Mesenchymal stem cell (in vitro differentiated cells and primary cell): Measurements from ENCODE around the gene C9orf85.

Experiments
- DNase-seq: peaks from one replicate; pipeline ENCODE4 v3.0.0-alpha.2; 2013
- H2AFZ ChIP-seq: one replicate; pipeline ENCODE4 v1.6.1; 2013; ENCODE audit warnings: low read depth, mild to moderate bottlenecking, control low read depth, inconsistent platforms, low read length, moderate library complexity
- H2AK5ac ChIP-seq: 2 replicates; pipeline ENCODE4 v1.6.1; 2013; ENCODE audit warnings: low read length, moderate library complexity, mild to moderate bottlenecking, inconsistent platforms; ENCODE audit not compliant: severe bottlenecking
- H2BK120ac ChIP-seq: one replicate; pipeline ENCODE4 v1.6.1; 2013; ENCODE audit warnings: low read depth, mild to moderate bottlenecking, inconsistent platforms, low read length, moderate library complexity
- H2BK12ac ChIP-seq, 2 experiments: one replicate each; pipeline ENCODE4 v1.6.1; 2013; ENCODE audit warnings: inconsistent platforms in 2 of 2, low read length in 2 of 2, mild to moderate bottlenecking in 2 of 2, moderate library complexity in 2 of 2, control low read depth in 1 of 2
- H2BK15ac ChIP-seq: one replicate; pipeline ENCODE4 v1.6.1; 2013; ENCODE audit warnings: mild to moderate bottlenecking, low read depth, inconsistent platforms; ENCODE audit not compliant: poor library complexity, severe bottlenecking
- H2BK5ac ChIP-seq: 2 replicates; pipeline ENCODE4 v1.6.1; 2013; ENCODE audit warnings: low read depth, mild to moderate bottlenecking, low read length, control low read depth, inconsistent platforms; ENCODE audit not compliant: poor library complexity, severe bottlenecking
- H3K14ac ChIP-seq, 2 experiments: one replicate each; pipeline ENCODE4 v1.6.1; 2013; ENCODE audit warnings: inconsistent platforms in 2 of 2, low read length in 2 of 2, control low read depth in 1 of 2, mild to moderate bottlenecking in 1 of 2, moderate library complexity in 1 of 2
- H3K18ac ChIP-seq, 2 experiments: one replicate each; pipeline ENCODE4 v1.6.1; 2013; ENCODE audit warnings: inconsistent platforms in 2 of 2, low read length in 2 of 2, control low read depth in 1 of 2, low read depth in 1 of 2, mild to moderate bottlenecking in 1 of 2
- H3K23ac ChIP-seq, 2 experiments: one replicate each; pipeline ENCODE4 v1.6.1; 2013; ENCODE audit warnings: inconsistent platforms in 2 of 2, low read length in 2 of 2, mild to moderate bottlenecking in 2 of 2, moderate library complexity in 2 of 2, control low read depth in 1 of 2
- H3K27ac ChIP-seq: 2 replicates; pipeline ENCODE4 v1.5.1; 2013; ENCODE audit warnings: mild to moderate bottlenecking, moderate library complexity, low read length, control low read depth, inconsistent platforms; ENCODE audit not compliant: poor library complexity, severe bottlenecking
- H3K27me3 ChIP-seq, 2 experiments: 2 replicates each; pipeline versions ENCODE4 v1.6.1 to v1.7.0; 2013; ENCODE audit warnings: low read length in 2 of 2, mild to moderate bottlenecking in 2 of 2, moderate library complexity in 2 of 2, control low read depth in 1 of 2, inconsistent platforms in 1 of 2; ENCODE audit not compliant: control insufficient read depth in 1 of 2, insufficient read depth in 1 of 2
- H3K36me3 ChIP-seq, 2 experiments: 2 replicates each; pipeline versions ENCODE4 v1.6.1 to v1.7.0; 2013; ENCODE audit warnings: low read length in 2 of 2, control low read depth in 1 of 2, inconsistent platforms in 1 of 2, low read depth in 1 of 2, mild to moderate bottlenecking in 1 of 2; ENCODE audit not compliant: insufficient read depth in 2 of 2, control insufficient read depth in 1 of 2
- H3K4ac ChIP-seq, 2 experiments: one replicate each; pipeline ENCODE4 v1.6.1; 2013; ENCODE audit warnings: inconsistent platforms in 2 of 2, low read length in 2 of 2, mild to moderate bottlenecking in 2 of 2, moderate library complexity in 2 of 2, control low read depth in 1 of 2, low read depth in 1 of 2
- H3K4me1 ChIP-seq: 2 replicates; pipeline ENCODE4 v1.6.1; 2013; ENCODE audit warnings: low read depth, low read length, control low read depth; ENCODE audit not compliant: control insufficient read depth, insufficient read depth
- H3K4me2 ChIP-seq: 2 replicates; pipeline ENCODE4 v1.6.1; 2013; ENCODE audit warnings: low read length, mild to moderate bottlenecking, inconsistent platforms; ENCODE audit not compliant: poor library complexity, severe bottlenecking
- H3K4me3 ChIP-seq, 2 experiments: 2 replicates each; pipeline versions ENCODE4 v1.5.1 to v1.7.0; 2013; ENCODE audit warnings: low read length in 2 of 2, mild to moderate bottlenecking in 2 of 2, control low read depth in 1 of 2, low read depth in 1 of 2; ENCODE audit not compliant: insufficient read depth in 1 of 2
- H3K79me1 ChIP-seq: replicated peaks from 2 replicates; pipeline ENCODE4 v1.6.1; 2013; ENCODE audit warnings: mild to moderate bottlenecking, control low read depth, low read length, inconsistent platforms; ENCODE audit not compliant: poor library complexity, severe bottlenecking
- H3K9ac ChIP-seq: 2 replicates; pipeline ENCODE4 v1.7.0; 2013; ENCODE audit warnings: mild to moderate bottlenecking, low read length, moderate library complexity
- H3K9me3 ChIP-seq: 2 replicates; pipeline ENCODE4 v1.7.0; 2013; ENCODE audit warnings: mild to moderate bottlenecking, low read length; ENCODE audit not compliant: control insufficient read depth
- H4K8ac ChIP-seq: one replicate; pipeline ENCODE4 v1.6.1; 2013; ENCODE audit warnings: inconsistent platforms, mild to moderate bottlenecking, low read length, moderate library complexity
- H4K91ac ChIP-seq: one replicate; pipeline ENCODE4 v1.6.1; 2013; ENCODE audit warnings: mild to moderate bottlenecking, low read length, inconsistent platforms
- WGBS: methylation state at CpG from one replicate; pipeline ENCODE4 v1.1.7; 2013; ENCODE audit warnings: mixed read lengths; 5-methylcytosine and 5-hydroxymethylcytosine counted together

C9orf85 gene

DNA sequence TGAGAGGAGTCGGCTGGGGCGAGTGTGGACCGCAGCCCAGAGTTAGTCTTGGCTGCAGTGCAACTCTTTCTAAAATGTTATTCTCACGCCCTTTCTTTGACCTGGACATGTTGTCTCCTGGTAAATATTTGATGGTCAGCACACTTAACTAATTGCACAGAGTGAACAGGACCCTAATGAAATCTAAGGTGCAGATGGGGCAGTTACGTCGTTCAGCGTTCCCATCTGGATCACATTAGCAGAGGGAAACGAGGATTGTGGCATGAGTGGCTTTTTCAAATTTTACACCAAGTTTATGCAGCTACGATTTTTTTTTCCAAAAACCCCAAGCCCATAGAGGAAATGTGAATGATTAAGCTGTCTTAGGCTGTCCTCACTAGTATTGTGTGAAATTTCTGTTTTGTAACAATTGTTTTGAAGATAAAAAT, 483 bp downstream of the C9orf85 start:
- DNase-seq: no peak
- H4K91ac ChIP-seq: no peak overlapping the region
- H2BK12ac ChIP-seq: no peak overlapping the region
- H2AFZ ChIP-seq: no peak overlapping the region
- H3K27ac ChIP-seq: peak overlapping the region; percentile 93
- peaks cover 5% of the 10 kb centered on the region for H3K4me1 ChIP-seq
- no peak overlapping the region for H2AK5ac ChIP-seq
- peak overlapping the region; percentile 35 for H4K8ac ChIP-seq
- H3K4me3 ChIP-seq: peak overlapping the region; percentile 77 to 91
- H3K23ac ChIP-seq: peak overlapping the region in 1 of 2 experiments; percentile 59
- H3K9me3 ChIP-seq: no peaks in the 10 kb centered on the region
- H2BK120ac ChIP-seq: no peak overlapping the region
- WGBS: 0% methylated on average over 7 of the region's 9 CpGs
- H3K4me2 ChIP-seq: peak overlapping the region; percentile 81
- no peak overlapping the region for H2BK15ac ChIP-seq
- H3K9ac ChIP-seq: peak overlapping the region; percentile 92
- H3K27me3 ChIP-seq: no peaks in the 10 kb centered on the region
- peak overlapping the region; percentile 52 to 85 for H3K18ac ChIP-seq
- peak overlapping the region in 1 of 2 experiments; percentile 86 for H3K14ac ChIP-seq
- no peak overlapping the region for H2BK5ac ChIP-seq
- H3K36me3 ChIP-seq: no peaks in the 10 kb centered on the region
- H3K4ac ChIP-seq: peak overlapping the region in 1 of 2 experiments; percentile 96
- peaks cover 4% of the 10 kb centered on the region for H3K79me1 ChIP-seq

DNA sequence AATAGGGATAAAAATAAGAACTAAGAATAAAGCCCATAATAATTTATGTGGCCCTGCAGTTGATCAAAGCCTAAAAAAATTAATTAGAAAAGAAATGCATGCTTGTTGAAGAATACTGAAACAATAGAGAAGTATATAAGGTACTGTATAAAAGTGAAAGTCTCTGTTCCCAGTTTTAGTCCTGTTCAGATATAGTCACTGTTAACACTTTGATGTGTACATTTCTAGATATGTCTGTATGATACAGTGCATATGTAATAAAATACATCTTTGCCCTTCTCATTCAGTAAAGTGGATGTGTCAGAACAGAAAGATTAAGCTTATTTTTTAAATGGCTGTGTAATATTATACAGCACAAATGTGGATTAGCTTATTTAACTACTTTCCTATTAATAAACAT, 4.1 kb downstream of the C9orf85 start:
- Histone ChIP-seq H2BK15ac (no peak overlapping the region), H2BK5ac (no peak overlapping the region), H2AFZ (no peak overlapping the region), H3K18ac (no peak overlapping the region), H3K79me1 (peaks cover 15% of the 10 kb centered on the region), H3K4ac (no peak overlapping the region), H2AK5ac (no peak overlapping the region), H3K36me3 (peaks cover 3 to 4% of the 10 kb centered on the region in 2 experiments), H3K27me3 (no peaks in the 10 kb centered on the region), H3K9me3 (no peaks in the 10 kb centered on the region), H3K4me3 (no peak overlapping the region), H3K9ac (no peak overlapping the region), H4K8ac (no peak overlapping the region), H3K4me1 (peaks cover 7% of the 10 kb centered on the region), H2BK120ac (no peak overlapping the region), H3K23ac (no peak overlapping the region), H3K4me2 (no peak overlapping the region), H2BK12ac (no peak overlapping the region), H3K14ac (no peak overlapping the region), H3K27ac (no peak overlapping the region), H4K91ac (no peak overlapping the region)
- no peak for DNase-seq

DNA sequence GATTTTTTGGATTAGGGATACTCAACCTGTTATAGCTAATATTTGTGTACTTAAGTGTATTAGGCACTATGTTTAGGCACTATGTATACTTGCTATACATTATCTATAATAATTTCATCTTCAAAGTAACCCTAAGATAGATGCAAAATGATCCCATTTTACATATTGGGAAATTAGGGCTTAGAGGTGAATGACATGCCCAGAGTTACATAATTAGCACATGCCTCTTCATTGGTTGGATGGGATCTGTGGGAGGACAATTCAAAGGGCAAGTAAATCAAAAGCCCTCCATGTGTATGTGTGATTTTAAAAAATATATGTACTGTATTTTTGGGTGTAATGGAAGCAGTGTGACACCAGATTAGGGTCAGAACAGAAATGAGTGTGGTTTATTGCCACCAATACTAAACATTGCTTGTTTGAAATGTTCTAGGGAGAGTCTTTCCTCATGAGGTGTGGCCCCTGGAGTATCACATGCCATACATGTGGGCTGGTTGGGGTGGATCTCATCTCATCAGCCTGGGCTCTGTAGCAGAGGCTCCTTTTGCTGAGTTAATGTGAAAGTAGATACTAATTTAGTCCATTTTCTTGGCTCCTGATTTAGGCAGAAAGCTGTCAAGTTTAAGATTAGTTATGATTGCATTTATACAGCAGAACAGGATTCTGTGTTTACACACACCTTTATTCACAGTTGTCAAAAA, 5.5 kb downstream of the C9orf85 start:
- no peak overlapping the region for H2BK5ac ChIP-seq
- no peak overlapping the region for H2BK12ac ChIP-seq
- H3K27me3 ChIP-seq: no peaks in the 10 kb centered on the region
- no peak overlapping the region for H3K9ac ChIP-seq
- no peaks in the 10 kb centered on the region for H3K9me3 ChIP-seq
- H3K36me3 ChIP-seq: peaks cover 3 to 9% of the 10 kb centered on the region in 2 experiments
- H2AFZ ChIP-seq: no peak overlapping the region
- no peak overlapping the region for H2BK120ac ChIP-seq
- H3K4me1 ChIP-seq: peaks cover 8% of the 10 kb centered on the region
- DNase-seq: no peak
- no peak overlapping the region for H2AK5ac ChIP-seq
- H3K4me2 ChIP-seq: no peak overlapping the region
- H3K14ac ChIP-seq: no peak overlapping the region
- H3K4ac ChIP-seq: no peak overlapping the region
- no peak overlapping the region for H2BK15ac ChIP-seq
- H3K4me3 ChIP-seq: no peak overlapping the region
- no peak overlapping the region for H3K27ac ChIP-seq
- H3K23ac ChIP-seq: no peak overlapping the region
- H3K79me1 ChIP-seq: peaks cover 18% of the 10 kb centered on the region
- no peak overlapping the region for H3K18ac ChIP-seq
- no peak overlapping the region for H4K8ac ChIP-seq
- no peak overlapping the region for H4K91ac ChIP-seq

DNA sequence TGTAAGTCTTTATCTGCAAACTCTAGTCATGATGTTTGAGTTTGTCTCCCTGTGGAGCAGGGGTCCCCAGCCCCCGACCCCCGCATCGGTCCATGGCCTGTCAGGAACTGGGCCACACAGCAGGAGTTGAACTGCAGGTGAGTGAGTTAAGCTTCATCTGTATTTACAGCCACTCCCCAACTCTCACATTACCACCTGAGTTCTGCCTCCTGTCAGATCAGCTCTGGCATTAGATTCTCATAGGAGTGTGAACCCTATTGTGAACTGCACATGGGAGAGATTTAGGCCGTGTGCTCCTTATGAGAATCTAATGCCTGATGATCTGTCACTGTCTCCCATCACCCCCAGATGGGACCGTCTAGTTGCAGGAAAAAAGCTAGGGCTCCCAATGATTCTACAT, 7.0 kb downstream of the C9orf85 start:
- no peak overlapping the region for H3K23ac ChIP-seq
- no peaks in the 10 kb centered on the region for H3K9me3 ChIP-seq
- H3K9ac ChIP-seq: no peak overlapping the region
- no peak overlapping the region for H4K8ac ChIP-seq
- 100% methylated on average over 4 of the region's 5 CpGs for WGBS
- H3K18ac ChIP-seq: no peak overlapping the region
- H3K4me1 ChIP-seq: peaks cover 3% of the 10 kb centered on the region
- H3K79me1 ChIP-seq: peaks cover 24% of the 10 kb centered on the region
- H3K4me3 ChIP-seq: no peak overlapping the region
- H2AFZ ChIP-seq: no peak overlapping the region
- H2AK5ac ChIP-seq: no peak overlapping the region
- H2BK5ac ChIP-seq: no peak overlapping the region
- H3K27me3 ChIP-seq: no peaks in the 10 kb centered on the region
- H3K4ac ChIP-seq: no peak overlapping the region
- H3K4me2 ChIP-seq: no peak overlapping the region
- H3K27ac ChIP-seq: no peak overlapping the region
- no peak overlapping the region for H2BK15ac ChIP-seq
- DNase-seq: no peak
- peaks cover 3 to 15% of the 10 kb centered on the region in 2 experiments for H3K36me3 ChIP-seq
- H2BK12ac ChIP-seq: no peak overlapping the region
- no peak overlapping the region for H2BK120ac ChIP-seq
- no peak overlapping the region for H3K14ac ChIP-seq
- no peak overlapping the region for H4K91ac ChIP-seq
